HepG2 (cell line): Measurements from ENCODE around the gene PRR36.

ENCODE experiments used
- ZNF598 ChIP-seq: sonication (generic); formaldehyde crosslinking; IDR thresholded peaks from 2 replicates; pipeline ENCODE4 v1.5.1; 2020; ENCODE audit warnings: mild to moderate bottlenecking, missing genetic modification reagents, borderline replicate concordance
- TF ChIP-seq, protein P1 (sequence below): sonication (generic); formaldehyde crosslinking; IDR thresholded peaks from 2 replicates; pipeline ENCODE4 v1.9.0; 2022; ENCODE audit warnings: missing genetic modification reagents, mild to moderate bottlenecking, borderline replicate concordance

DNA sequence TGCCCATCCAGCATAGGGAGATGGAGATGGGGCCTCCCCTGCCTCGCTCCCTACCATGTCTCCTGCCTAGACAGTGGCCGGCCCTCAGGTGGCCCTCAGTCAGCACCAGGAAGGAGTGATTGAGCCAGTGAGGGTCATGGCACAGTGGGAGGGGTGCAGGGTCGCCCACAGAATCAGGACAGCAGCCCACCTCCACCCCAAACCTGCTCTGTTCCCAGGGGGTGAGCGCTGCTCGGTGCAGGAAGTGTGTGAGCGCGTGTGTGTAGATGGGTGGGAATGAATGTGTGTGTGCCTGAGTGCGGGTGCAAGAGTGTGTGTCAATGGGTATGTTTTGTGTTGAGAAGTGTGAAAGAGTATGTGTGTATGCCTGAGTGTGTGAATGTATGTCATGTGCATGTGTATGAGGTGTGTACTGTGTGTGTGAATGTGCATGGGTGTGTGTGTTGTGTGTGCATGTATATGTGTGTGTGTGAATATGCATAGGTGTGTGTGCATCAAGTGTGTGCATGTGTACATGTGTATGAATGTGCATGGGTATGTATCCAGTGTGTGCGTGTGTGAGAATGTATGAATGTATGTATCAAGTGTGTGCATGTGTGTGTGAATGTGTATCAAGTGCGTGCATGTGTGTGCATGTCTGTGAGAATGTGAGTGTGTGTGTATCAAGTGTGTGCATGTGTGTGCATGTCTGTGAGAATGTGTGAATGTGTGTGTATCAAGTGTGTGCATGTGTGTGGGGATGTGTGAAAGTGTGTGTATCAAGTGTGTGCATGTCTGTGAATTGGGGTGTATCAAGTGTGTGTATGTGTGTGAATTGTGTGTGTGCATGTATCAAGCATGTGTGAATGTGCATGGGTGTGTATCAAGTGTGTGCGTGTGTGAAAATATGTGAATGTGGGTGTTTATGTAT, 32.2 kb downstream of the PRR36 start:
- TF ChIP-seq, protein P1, sequence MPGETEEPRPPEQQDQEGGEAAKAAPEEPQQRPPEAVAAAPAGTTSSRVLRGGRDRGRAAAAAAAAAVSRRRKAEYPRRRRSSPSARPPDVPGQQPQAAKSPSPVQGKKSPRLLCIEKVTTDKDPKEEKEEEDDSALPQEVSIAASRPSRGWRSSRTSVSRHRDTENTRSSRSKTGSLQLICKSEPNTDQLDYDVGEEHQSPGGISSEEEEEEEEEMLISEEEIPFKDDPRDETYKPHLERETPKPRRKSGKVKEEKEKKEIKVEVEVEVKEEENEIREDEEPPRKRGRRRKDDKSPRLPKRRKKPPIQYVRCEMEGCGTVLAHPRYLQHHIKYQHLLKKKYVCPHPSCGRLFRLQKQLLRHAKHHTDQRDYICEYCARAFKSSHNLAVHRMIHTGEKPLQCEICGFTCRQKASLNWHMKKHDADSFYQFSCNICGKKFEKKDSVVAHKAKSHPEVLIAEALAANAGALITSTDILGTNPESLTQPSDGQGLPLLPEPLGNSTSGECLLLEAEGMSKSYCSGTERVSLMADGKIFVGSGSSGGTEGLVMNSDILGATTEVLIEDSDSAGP (CRISPR knock-in tag), result no peak
- TF ChIP-seq ZNF598 (CRISPR knock-in tag), result no peak
